GM19397 (cell line): Measurements from ENCODE around the gene NCOA6.

Experiments used
- ATAC-seq: cut with Tn5 transposase; IDR thresholded peaks from one replicate; pipeline ENCODE4 v1.9.1; 2021; ENCODE audit warnings: mild to moderate bottlenecking, moderate library complexity; ENCODE audit not compliant: unreplicated experiment

Gene NCOA6

DNA sequence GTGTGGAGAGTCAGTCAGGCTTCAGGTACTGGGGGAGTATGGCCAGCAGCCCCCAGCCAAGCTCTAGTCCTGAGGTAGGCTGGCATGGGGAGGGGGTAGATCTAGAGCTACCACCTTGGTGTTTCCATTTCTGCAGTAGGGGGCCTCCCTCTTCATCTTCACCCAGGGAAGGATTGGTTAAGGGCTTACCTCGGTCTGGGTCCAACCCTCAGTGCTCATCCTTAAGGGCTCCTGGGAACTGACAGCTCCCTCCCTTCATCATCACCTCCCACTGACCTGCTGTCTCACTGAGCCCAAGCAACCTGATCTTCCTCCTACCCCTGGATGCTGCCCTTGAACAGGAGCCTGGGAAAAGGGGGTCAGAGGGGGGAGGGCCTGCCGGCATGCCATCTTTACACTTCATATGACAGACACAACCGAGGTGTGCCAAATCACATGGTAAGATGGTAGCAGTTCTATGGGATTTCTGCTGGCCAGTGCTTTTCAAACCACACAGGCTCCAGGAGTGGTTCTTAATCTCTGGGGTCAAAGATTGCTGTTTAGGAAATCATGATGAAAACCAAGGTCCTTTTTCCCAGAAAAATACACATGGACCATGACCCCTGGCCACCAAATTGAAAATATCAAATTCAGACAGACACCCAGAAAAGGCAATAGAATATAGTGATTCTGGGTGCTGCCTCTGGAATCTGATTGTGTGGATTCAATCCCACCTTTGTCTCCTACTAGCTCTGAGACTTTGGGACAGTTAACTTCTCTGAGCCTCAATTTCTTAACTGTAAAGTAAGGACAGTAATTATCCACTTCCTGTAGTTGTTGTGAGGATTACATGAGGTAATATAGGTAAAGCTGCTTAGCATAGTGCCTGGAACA lies 118.3 kb downstream of the NCOA6 start:
- ATAC-seq: no peak

GRCh38 chr20:34706302-34706875 lies 119.1 kb downstream of the NCOA6 start:
- ATAC-seq: no peak

- no peak for ATAC-seq
These were observed 119.8 kb downstream of the NCOA6 start for GRCh38 chr20:34705397-34706301.

DNA sequence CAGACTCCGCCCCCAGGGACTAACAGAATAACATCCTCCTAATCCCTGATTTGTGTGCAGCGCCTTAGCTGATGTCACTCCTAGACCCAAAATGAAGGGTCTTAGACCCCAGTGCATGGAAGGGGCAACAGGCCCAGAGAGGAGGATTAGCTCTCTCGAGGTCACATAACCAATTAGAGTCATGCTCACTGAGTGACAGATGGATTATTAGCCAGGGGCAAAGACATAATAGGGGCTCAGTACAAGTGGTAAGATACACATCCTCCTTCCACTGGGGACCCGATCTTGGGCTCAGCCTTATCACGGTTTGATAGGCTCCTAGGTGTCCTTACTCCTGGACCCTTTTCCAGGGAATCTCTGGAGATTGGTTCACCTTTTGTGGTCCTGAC lies 120.4 kb downstream of the NCOA6 start:
- ATAC-seq: no peak

- ATAC-seq: peak; percentile 50
These were observed 121.1 kb downstream of the NCOA6 start, which contains the start of gene TP53INP2 for GRCh38 chr20:34704177-34705007. TP53INP2 (plus strand) TSS chr20:34704344; CDS start chr20:34708740, 4,396 bp downstream.

DNA sequence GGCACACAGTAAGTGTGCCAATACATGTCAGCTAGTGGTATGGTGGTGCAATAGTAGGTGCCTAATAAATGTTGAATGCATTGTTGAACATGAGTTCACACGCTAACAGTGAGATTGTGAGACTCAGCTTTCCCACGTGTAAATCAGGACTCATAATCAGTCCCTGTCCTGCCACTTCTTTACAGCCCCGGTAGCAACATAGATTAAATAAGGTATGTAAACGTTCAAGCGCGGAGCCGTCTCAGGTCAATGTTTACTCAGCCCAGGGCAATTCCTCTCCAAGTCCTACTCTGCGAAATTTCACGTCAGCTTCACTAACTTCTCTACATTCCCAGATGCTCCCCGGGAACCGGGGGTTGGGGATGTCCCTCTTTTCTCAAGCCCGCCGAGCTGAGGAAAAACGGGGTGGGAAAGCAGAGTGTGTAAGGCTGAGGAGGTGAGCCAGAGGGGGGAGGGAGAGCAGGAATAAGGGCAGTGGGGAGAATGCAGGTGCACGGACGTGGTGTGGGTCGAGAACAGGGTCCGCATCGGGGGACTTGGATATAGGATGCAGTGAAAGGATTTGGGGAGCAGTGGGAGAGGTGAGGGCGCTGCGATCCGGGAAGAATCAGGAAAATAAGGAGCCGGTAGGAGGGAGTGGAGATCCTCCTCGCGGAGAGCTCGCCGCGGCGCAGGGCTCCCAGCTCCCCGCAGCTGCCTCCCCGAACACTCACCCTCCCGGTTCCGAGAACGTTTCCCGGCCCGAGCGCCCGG lies 121.9 kb downstream of the NCOA6 start:
- ATAC-seq: no peak

- no peak for ATAC-seq
These were observed 122.4 kb downstream of the NCOA6 start for GRCh38 chr20:34703061-34703423.

DNA sequence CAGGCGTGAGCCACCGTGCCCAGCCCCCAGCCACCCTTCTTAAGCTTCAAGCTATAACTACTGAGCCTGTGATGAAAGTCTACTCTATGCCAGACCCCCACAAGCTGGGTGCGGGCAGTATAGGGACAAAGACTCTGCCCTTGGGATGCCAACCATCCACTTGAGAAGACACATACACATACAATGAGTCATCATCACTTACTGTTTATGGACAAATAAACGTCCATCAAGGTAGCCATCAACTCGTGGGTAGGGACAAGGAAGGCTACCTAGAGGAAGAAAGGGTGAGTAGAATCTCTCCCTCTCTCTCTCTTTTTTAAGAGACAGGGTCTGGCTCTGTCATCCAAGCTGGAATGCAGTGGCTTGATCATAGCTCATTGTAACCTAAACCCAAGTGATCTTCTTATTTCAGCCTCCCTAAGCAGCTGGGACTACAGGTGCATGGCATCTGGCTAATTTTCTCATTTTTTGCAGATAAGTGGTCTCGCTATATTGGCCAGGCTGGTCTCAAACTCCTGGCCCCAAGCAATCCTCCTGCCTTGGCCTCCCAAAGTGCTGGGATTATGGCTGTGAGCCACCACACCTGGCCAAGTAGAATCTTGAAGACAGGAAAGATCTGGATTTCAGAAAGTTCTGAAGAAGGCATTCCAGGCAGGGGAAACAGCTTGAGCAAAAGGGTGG lies 123.9 kb downstream of the NCOA6 start:
- no peak for ATAC-seq

GRCh38 chr20:34693414-34693813 lies 132.0 kb downstream of the NCOA6 start:
- no peak for ATAC-seq

- no peak for ATAC-seq
These were observed 133.6 kb downstream of the NCOA6 start for GRCh38 chr20:34691838-34692237.

DNA sequence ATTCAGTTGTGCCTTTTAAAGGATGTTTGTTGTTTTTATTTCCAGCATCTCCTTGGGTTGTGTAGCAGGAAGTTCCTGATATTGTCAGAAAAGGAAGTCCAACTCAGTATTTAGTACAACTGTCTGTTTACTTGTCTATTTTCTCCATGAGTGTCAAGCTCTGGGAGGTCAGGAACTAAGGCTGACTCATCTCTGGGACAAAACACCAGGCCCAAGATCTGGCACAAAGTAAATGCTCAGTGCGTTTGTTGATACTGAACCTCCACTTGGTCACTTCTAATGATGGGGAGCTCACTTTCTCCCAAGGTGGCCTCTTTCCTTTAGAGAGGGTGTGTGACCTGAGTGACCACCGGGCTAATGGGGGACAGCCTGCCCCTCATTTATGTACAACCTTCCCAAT lies 136.0 kb downstream of the NCOA6 start:
- no peak for ATAC-seq

DNA sequence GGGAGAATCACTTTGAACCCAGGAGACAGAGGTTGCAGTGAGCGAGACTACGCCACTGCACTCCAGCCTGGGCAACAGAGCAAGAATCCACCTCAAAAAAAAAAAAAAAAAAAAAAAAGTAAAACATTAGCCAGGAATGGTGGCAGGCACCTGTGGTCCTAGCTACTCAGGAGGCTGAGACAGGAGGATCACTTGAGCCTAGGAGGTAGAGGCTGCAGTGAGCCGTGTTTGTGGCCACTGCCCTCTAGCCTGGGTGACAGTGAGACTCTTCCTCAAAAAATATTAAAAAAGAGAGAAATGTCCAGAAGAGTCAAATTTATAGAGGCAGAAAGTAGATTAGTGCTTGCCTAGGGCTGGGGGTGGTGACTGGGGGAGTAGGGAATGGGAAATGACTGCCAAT lies 141.8 kb downstream of the NCOA6 start:
- no peak for ATAC-seq

DNA sequence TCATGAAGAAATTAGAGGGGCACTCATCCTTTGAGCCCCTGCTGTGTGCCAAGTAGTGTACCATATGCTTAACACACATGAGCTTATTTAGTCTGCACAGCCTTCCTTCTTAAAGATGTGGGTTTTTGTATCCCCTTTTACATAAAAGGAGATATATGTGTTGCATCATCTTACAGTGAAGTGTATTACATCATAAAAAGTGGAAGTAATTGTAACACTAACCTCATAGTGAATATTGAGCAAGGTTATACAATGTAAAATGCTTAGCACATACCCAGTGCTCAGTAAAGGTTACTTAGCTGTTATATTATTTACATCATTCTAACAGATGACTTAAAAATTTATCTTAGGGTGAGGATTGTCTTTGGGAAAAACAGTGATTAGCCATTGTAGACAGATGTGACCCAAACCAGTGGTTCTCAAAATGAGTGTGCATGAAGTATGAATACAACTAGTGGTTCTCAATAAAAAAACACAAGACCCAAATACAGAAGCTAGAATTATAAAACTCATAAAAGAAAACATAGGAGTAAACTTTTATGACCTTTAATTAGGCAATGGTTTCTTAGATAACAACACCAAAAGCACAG lies 144.8 kb downstream of the NCOA6 start:
- no peak for ATAC-seq

DNA sequence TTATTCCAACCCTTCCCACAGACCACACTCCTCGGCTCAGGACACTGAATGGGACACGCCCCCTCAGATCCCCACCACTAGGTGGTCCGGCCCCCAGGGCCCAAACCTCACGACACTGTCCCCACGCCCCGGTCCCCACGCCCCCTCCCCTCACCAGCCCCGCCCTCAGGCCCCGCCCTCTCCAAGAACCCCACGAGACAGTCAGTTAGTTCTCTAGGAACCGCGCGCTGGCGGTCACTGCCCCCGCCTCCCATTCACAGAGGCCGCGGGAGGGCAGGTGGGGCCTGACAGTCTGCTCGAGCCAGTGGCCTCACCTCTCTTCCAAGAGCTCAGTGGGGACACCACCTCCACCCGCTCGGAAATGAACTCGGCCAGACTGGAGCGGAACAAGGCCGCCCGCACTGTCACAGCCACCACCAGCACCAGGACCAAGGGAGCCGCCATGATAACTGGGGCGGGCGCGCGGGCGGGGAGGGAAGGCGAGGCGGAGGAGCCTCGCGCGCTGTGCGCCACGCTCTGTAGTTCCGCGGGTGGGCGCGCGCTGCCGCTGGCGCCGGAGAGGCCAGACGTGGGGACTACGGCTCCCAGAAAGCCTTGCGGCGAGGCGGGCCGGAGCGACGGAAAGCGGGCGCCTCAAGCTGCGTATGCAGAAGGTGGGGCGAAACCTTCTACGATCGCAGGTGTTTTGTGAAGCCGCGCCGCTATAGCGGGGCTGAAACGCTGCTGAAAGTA lies 148.6 kb downstream of the NCOA6 start, which contains the start of gene PIGU:
Gene PIGU (minus strand): TSS at position 451 of the 732 bp plus-strand sequence. CDS start 7 bp downstream, at position 444.
- peak; percentile 98 for ATAC-seq

DNA sequence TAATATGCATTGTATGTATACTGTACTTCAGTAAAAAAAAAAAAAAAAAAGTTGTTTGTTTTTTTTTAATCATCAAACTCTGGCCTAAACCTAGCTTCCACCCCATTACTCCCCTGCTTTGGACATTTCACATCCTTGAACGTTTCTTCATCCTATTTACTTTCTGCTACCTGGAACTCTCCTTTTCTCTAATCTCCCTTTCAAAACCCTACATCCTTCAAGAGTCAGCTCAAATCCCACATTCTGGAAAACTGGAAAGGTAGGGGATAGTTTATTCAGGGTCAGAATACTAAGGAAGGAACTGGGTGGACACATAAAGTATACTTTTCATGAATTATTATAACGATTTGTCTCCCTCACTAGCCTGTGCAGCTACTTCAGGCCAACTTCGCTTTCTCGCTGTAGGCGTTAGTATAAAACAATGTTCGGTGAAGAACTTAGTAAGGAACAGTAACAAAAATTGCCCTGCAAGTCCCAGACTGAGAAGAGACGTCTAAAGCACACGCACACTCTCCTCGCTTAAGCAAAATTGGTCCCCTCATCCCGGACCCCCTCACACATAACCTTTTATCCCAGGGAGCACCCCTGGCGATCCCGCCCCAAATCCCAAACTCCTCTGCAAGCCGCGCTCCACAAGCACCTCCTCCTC lies 149.3 kb downstream of the NCOA6 start:
- no peak for ATAC-seq

GRCh38 chr20:34675561-34675960 lies 149.9 kb downstream of the NCOA6 start:
- ATAC-seq: no peak

DNA sequence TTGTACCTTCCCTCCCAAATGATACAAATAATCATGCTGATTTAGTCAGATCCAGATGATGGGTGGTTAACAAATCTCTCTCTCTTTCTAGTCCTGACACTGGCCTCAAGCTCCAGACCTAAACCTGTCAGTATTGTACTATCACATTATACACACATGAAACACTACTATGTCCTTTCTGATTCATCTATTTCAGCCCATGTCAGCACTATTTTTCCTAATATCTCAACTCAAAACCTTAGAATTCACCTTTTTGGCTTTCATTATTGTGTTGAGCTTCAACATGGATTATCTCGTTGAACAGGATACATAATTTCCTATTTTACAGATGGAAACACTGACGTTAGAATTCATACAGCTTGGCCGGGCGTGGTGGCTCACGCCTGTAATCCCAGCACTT lies 152.0 kb downstream of the NCOA6 start:
- no peak for ATAC-seq

DNA sequence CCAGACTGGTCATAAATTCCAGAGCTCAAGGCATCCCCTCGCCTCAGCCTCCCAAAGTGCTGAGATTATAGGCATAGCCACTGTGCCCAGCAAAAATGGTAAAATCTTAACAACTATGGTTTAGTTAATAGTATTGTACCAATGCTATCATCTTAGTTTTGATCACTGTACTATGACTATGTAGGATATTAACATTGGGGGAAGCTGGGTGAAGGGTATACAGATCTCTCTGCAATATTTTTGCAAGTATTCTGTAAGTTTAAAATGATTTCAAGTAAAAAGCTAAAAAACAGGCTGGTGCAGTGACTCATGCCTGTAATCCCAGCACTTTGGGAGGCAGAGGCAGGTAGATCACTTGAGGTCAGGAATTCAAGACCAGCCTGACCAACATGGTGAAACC lies 156.4 kb downstream of the NCOA6 start:
- no peak for ATAC-seq
